ENCODE data around the gene EAPP.

DNA sequence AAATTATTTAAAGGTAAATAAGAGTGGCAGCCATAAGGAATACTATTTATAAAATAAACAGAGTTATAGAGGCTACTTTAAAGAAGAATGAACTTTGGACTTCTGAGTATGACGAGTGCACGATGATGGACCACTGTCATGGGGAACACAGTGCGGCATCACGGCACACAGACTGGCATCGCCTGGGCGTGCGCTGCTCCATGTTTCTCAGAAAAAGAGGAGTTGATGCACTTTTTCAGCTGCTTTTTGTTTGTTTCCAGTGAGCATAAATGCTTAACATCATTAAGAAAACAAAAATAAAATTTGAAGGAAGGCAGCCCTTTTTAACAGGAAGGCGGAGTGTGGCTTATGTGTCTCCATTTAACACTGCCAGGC, 23.3 kb upstream of the EAPP start:
- TF ChIP-seq, protein P1, sequence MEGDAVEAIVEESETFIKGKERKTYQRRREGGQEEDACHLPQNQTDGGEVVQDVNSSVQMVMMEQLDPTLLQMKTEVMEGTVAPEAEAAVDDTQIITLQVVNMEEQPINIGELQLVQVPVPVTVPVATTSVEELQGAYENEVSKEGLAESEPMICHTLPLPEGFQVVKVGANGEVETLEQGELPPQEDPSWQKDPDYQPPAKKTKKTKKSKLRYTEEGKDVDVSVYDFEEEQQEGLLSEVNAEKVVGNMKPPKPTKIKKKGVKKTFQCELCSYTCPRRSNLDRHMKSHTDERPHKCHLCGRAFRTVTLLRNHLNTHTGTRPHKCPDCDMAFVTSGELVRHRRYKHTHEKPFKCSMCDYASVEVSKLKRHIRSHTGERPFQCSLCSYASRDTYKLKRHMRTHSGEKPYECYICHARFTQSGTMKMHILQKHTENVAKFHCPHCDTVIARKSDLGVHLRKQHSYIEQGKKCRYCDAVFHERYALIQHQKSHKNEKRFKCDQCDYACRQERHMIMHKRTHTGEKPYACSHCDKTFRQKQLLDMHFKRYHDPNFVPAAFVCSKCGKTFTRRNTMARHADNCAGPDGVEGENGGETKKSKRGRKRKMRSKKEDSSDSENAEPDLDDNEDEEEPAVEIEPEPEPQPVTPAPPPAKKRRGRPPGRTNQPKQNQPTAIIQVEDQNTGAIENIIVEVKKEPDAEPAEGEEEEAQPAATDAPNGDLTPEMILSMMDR (IDR thresholded peaks at IDR 0.05) = no peak
- TF ChIP-seq POLR2A (IDR thresholded peaks at IDR 0.05) = no peak

Measured in heart left ventricle (tissue), 13 donors.